Activated T-cell treated with anti-CD3 and anti-CD28 coated beads, Interleukin-2, amount 50 U/mL, for 4 hours (primary cell): ENCODE results near the gene MKNK2. TPM values are rescaled to one million over a fixed set of nuclear protein-coding genes. Genes with fewer than 3 reads are reported as not detected.

Source experiments
- ATAC-seq, 2 donors: fragments of 200-7000 bp; cut with Tn5 transposase; one replicate each; pipeline ENCODE4 v1.10.0; 2021
- DNase-seq: peaks from one replicate; pipeline ENCODE4 v3.0.0-alpha.2; 2020
- H3K27me3 Mint-ChIP-seq: one replicate; pipeline ENCODE4 v1.8.0; 2021; ENCODE audit warnings: low read depth, mixed read lengths
- H3K36me3 Mint-ChIP-seq: one replicate; pipeline ENCODE4 v1.8.0; 2022; ENCODE audit warnings: mixed read lengths; ENCODE audit not compliant: insufficient read depth
- H3K4me1 Mint-ChIP-seq: one replicate; pipeline ENCODE4 v1.8.0; 2021; ENCODE audit warnings: low read depth, mixed read lengths
- H3K4me3 Mint-ChIP-seq: one replicate; pipeline ENCODE4 v1.8.0; 2021; ENCODE audit warnings: mild to moderate bottlenecking, moderate library complexity, mixed read lengths
- H3K9me3 Mint-ChIP-seq: one replicate; pipeline ENCODE4 v1.8.0; 2021; ENCODE audit warnings: mixed read lengths
- total RNA-seq, 3 donors: library from RNA; stranded (reverse); gene quantifications; one replicate each; pipeline ENCODE4 v1.2.1, GENCODE V29; 2021

The MKNK2 gene
- total RNA-seq, 3 donors from 2014 or later = 122 to 130 (median 128) TPM

DNA sequence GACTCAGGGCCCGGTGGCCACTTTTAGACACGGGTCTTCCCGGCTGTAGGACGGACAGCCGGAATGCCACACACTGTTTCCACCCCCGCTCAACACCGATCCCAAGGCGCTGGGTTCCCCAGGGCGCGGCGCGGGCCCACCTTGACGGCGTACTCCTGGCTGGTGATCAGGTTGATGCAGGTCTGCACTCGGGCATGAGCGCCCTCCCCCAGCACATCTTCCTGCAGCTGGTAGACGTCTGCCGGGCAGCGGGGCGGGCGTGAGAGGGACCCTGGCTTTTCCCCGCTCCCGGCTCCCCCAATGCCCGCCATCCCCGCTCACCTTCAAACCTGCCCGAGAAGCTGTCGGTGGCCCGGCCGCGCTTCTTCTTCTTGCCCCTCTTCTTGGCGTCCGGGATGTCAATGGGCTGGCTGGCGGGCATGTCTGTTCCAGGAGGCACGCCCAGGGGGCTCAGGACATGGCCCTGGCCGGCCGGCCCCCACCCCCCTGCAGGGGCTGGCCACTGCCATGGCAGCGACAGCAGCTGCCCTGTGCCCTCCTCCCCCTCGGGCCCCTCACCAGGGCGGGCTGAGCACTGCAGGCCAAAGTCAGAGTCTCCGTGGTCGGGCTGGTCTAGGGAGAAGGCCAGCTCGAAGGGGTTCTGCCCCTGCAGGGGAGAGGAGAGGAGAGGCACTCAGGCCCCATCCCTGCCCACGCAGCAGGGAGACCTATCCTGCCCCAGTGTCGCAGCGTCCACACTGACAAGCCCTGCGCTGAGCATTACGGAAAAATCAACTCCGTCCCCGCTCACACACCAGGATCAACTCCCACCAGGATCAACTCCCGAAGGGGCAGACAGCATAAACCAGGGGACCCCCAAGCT, 4.8 kb downstream of the MKNK2 start:
- no peak for ATAC-seq
- H3K4me3 Mint-ChIP-seq = no peak overlapping the region
- peaks cover 44% of the 10 kb centered on the region for H3K4me1 Mint-ChIP-seq

DNA sequence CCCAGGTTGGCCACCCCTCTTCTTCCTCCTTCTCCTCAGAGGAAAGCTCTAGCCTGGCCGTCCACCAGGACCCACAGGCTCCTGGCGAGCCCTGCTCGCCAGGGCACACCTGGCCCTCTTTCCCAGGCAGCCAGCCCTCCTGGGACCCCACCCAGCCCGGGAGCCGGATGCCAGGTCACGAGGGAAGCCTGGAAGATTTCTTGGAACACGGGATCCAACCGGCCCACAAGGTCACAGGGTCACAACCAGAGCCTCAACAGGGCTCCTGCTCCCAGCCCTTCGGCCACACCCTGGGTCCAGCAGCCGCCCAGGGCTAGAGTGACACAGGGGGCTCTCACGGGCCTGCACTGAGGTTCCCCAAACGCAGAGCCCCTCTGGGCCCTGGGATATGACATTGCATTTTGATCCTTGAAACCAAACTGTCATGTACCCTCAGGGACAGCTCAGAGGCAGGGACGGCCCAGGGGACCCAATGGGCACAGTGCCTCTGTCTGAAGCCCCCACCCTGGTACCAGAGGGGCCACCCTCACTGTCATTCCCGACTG, 5.5 kb downstream of the MKNK2 start:
- DNase-seq (no peak), ATAC-seq (no peak)
- peaks cover 44% of the 10 kb centered on the region for H3K4me1 Mint-ChIP-seq
- H3K36me3 Mint-ChIP-seq = peaks cover 6% of the 10 kb centered on the region
- no peaks in the 10 kb centered on the region for H3K27me3 Mint-ChIP-seq
- no peaks in the 10 kb centered on the region for H3K9me3 Mint-ChIP-seq
- H3K4me3 Mint-ChIP-seq = no peak overlapping the region

More for the DNA sequence above, 4.8 kb downstream of the MKNK2 start:
- H3K36me3 Mint-ChIP-seq = peaks cover 6% of the 10 kb centered on the region
- DNase-seq = no peak
- no peaks in the 10 kb centered on the region for H3K27me3 Mint-ChIP-seq
- no peaks in the 10 kb centered on the region for H3K9me3 Mint-ChIP-seq

DNA sequence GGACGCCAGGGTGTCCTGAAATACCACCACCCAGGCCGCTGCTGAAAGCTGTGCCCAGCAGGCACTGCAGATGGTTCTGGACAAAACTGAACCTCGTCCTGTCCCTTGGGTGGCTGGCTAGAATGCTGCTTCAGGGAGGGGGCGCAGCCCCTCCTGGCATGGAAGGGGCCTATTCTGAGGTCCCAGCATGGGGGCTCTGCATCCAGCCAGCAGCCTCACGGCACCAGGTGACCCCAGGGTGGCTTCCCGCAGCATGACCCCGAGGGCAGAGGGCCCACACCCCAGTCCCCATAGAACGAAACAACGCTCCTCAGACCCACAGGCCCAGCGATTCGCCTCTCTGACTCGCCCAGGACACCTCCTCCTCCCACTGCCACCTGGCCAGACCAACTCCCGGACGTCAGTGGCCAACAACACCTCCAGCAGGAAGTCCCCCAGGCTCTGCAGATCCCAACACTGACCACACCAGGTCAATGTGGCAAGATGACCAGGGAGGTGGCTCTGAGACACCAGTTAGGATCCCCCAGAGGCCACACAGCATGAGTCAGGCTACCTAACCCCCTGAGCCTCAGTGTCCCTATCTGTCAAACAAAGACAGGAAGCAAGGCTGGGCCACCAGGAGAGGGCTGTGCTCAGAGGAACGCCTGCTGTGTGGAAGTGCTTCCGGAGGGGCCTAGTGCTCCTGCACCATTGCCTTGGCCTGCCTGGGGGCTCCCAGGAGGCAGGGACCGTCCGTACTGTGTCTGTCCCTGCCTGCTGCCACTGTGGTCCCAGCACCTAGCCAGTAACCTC, 6.1 kb downstream of the MKNK2 start:
- Mint-ChIP-seq H3K36me3 (peaks cover 6% of the 10 kb centered on the region), H3K4me3 (no peak overlapping the region), H3K9me3 (no peaks in the 10 kb centered on the region), H3K4me1 (peaks cover 44% of the 10 kb centered on the region), H3K27me3 (no peaks in the 10 kb centered on the region)
- ATAC-seq = no peak
- no peak for DNase-seq

DNA sequence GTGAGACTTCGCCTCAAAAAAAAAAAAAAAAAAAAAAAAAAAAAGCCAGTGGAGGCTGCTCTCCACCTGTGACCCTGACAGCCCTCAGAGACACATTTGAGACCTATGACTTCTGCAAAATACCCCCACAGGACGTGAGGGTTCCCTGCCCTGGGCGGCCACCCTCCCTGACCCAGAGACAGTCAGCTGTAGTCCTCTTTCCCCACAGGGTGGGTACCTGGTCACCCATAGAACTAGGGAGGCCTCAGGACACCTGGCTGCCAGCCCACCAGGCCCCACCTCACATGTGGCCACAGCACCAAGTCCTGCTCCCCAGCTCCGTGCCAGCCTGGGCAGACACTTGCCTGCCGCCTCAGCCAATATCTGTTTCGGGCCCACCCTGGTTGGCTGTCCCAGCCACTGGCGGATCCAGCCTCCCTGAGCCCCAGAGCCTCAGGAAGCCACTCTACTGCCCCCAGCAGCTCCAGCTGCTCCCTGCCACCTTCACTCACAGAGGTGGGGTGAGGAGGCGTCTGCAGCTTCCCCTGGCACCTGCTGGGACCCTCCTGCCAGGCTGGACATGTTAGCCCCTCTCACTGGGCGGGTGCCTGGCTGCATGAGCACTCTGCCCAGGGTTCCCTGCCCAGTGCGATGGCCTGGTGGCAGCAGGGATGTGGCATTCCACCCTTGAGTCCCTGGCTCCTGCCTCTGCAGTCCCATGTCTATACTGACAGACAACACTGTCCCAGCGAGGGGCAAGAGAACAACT, 6.9 kb downstream of the MKNK2 start:
- H3K27me3 Mint-ChIP-seq = no peaks in the 10 kb centered on the region
- H3K4me3 Mint-ChIP-seq = no peak overlapping the region
- no peaks in the 10 kb centered on the region for H3K9me3 Mint-ChIP-seq
- DNase-seq (no peak), ATAC-seq (no peak)
- H3K4me1 Mint-ChIP-seq = peaks cover 38% of the 10 kb centered on the region
- H3K36me3 Mint-ChIP-seq = peaks cover 9% of the 10 kb centered on the region

DNA sequence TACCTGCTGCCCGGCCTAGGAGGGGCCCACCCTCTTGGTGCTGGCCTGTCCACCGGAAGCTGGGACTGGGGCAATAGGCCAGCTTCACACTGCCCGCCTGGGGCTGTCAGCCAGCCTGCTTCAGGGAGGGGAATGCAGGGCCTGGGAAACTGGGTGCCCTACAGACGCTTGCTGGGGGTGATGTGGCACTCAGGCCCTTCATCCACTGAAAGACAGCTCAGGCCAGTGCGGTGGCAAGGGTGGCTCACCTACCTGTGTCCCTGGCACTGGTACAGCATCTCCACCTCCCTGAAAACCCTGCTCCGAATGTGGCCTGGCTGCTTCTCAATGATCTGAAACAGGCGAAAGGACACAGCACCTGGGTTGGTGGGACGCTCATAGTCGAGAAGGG, 7.8 kb downstream of the MKNK2 start:
- DNase-seq (no peak), ATAC-seq (no peak)
- Mint-ChIP-seq H3K9me3 (no peaks in the 10 kb centered on the region), H3K27me3 (no peaks in the 10 kb centered on the region), H3K4me1 (peaks cover 30% of the 10 kb centered on the region), H3K36me3 (peaks cover 11% of the 10 kb centered on the region), H3K4me3 (peak overlapping the region; percentile 71)

DNA sequence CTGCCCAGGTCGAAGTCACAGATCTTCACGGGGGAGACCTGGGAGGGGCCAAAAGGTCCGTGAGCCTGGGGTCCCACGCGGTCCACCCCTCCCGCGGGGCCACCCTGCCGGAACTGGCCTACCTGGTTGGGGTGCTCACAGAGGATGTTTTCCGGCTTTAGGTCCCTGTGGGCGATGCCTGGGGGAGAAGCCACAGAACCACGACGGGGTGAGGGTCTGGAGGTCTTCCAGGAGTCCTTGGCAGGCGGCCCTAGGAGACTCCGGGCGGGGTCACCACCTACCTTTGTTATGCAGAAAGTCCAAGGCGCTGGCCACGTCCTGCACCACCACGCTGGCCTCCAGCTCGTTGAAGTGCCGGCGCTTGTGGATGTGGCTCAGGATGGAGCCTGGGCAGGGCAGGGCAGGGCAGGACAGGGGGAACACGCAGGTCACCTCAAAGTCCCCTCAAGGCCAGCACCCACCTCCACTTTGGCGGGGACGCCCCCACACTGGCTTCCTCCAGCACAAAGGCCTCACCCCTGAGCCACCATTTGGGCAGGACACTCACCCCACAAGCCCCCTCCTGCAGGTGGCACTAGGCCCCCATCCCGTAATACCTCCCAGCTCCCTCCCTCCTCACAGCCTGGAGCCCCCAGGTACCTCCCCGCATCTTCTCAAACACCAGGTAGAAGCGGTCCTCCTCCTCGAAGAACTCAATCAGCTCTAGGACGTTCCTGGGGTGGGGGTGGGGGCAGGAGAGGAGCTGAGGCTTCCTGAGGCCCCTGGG, 8.4 kb downstream of the MKNK2 start:
- ATAC-seq (no peak), DNase-seq (no peak)
- H3K27me3 Mint-ChIP-seq = no peaks in the 10 kb centered on the region
- peak overlapping the region; percentile 71 for H3K4me3 Mint-ChIP-seq
- no peaks in the 10 kb centered on the region for H3K9me3 Mint-ChIP-seq
- H3K4me1 Mint-ChIP-seq = peaks cover 26% of the 10 kb centered on the region
- H3K36me3 Mint-ChIP-seq = peaks cover 11% of the 10 kb centered on the region

DNA sequence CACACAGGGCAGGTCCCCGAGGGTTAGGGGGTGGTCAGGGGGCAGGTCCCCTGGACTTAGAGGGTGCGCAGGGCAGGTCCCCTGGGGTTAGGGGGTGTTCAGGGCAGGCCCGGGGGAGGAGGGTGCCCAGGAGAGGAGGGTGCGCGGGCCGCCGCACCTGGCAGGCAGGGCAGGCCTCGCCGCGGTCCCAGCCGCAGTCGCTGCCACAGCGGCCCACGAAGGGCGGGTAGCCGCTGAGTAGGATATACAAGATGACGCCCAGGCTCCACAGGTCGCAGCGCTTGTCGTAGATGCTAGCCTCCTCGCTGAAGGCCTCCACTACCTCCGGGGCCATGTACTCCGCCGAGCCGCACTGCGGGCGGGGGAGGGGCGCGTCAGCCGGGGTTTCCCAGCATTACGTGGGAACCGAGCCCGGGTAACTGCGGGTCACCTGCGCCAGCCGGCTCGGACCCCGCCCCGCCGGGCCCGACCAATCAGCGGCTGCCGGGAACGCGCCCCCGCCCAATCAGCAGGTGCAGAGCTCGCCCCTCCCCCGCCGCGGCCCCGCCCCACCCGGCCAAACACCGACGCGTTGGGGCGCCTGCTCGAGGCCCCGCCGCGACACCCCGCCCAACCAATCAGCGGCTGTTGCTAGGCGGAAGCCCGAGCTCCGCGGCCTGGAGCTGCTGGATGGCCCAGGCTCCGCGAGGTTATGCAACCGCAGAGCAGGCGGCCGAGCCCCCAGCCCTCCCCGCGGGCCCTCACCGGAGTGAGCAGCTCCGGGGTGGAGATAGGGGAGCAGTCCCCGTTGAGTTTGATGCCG, 9.2 kb downstream of the MKNK2 start:
- DNase-seq = peak; percentile 99
- Mint-ChIP-seq H3K4me3 (peak overlapping the region; percentile 71), H3K27me3 (no peaks in the 10 kb centered on the region), H3K4me1 (peaks cover 19% of the 10 kb centered on the region), H3K36me3 (peaks cover 11% of the 10 kb centered on the region), H3K9me3 (no peaks in the 10 kb centered on the region)
- peak; percentile 90 to 93 for ATAC-seq

DNA sequence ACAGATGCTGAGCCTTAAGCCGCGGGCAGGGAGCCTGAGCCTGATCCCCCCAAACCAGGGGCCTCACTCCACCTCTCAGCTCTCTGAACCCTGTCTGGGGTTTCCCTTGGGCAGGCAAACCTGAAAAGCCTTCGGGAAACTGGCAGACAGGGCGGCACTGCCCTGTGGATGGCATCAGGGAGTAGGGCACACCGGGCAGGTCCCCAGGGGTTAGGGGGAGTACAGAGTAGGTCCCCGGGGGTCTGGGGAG, 9.7 kb downstream of the MKNK2 start:
- DNase-seq (no peak), ATAC-seq (no peak)
- peak overlapping the region; percentile 68 for H3K4me3 Mint-ChIP-seq
- H3K36me3 Mint-ChIP-seq = peaks cover 11% of the 10 kb centered on the region
- H3K27me3 Mint-ChIP-seq = no peaks in the 10 kb centered on the region
- no peaks in the 10 kb centered on the region for H3K9me3 Mint-ChIP-seq
- H3K4me1 Mint-ChIP-seq = peaks cover 18% of the 10 kb centered on the region

DNA sequence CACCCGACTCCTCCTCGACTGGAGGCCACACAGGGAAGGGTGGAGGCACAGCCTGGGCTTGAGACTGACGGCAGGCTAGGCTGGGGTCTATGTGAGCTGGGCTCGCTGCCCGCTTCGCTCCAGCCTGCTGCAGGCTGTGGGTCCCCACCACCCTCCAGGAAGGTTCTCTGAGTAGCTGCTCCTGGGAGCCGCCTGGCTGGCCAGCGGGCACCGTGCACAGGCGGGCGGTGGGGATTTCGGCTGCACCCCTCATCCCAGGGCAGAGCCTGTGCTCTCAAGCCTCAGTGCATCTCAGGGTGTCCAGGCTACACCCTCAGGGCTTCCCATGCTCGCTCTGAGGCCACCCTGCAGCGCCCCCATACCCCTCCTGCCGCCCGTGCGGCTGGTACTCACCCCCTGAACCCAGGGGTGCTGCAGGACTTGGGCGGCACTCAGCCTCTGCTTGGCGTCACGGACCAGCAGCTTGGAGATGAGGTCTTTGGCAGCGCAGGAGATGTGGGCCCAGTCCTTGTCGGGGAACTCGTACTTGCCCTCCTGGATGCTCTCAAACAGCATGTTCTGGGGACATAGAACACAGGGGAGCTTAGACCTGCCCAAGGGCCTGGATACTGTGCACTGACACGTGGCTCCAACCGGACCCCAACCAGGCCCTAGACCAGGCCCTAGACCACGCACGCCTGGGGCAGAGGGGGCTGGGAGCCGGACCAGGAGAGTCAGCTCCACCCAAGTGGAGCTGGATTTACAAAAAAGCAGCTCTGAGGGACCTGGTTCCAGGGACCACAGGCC, 10.2 kb downstream of the MKNK2 start:
- no peak for ATAC-seq
- Mint-ChIP-seq H3K9me3 (no peaks in the 10 kb centered on the region), H3K27me3 (no peaks in the 10 kb centered on the region), H3K4me3 (peak overlapping the region; percentile 68), H3K4me1 (peaks cover 18% of the 10 kb centered on the region), H3K36me3 (peaks cover 11% of the 10 kb centered on the region)
- DNase-seq = no peak

DNA sequence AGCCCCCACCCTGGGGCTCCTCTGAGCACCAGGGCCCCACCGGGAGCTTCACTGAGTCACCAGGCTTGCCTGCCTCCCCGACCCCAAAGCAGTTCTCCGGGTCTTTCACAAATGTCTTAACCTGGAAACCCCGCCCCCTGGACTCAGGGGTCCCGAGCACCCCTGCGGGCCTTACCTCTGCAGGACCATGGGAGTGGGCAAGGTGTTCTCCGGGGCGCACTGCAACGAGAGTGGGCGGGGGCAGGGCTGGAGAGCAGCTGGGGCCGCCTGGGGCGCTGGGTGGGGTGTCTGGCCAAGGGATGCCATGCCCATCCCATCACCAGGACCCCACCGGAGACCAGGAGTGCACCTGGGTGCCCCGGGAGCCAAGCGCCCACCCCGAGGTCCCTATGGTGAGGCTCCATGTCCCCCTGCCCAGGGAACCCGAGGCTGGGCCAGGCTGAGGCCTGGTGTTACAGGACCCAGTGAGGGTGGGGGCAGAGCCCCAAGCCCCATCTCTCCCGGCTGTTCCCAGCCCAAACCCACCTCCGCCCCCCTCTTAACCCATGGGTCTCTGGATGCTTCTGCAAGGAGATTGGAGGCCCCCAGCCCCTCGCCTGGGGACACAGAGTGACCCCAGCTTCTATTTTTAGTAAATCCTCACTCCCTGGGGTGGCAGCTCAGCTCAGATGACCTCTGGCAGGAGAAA, 10.9 kb downstream of the MKNK2 start:
- no peak for DNase-seq
- ATAC-seq = no peak
- no peak overlapping the region for H3K4me3 Mint-ChIP-seq
- H3K27me3 Mint-ChIP-seq = no peaks in the 10 kb centered on the region
- H3K4me1 Mint-ChIP-seq = peaks cover 21% of the 10 kb centered on the region
- H3K36me3 Mint-ChIP-seq = peaks cover 11% of the 10 kb centered on the region
- H3K9me3 Mint-ChIP-seq = peaks cover 4% of the 10 kb centered on the region

DNA sequence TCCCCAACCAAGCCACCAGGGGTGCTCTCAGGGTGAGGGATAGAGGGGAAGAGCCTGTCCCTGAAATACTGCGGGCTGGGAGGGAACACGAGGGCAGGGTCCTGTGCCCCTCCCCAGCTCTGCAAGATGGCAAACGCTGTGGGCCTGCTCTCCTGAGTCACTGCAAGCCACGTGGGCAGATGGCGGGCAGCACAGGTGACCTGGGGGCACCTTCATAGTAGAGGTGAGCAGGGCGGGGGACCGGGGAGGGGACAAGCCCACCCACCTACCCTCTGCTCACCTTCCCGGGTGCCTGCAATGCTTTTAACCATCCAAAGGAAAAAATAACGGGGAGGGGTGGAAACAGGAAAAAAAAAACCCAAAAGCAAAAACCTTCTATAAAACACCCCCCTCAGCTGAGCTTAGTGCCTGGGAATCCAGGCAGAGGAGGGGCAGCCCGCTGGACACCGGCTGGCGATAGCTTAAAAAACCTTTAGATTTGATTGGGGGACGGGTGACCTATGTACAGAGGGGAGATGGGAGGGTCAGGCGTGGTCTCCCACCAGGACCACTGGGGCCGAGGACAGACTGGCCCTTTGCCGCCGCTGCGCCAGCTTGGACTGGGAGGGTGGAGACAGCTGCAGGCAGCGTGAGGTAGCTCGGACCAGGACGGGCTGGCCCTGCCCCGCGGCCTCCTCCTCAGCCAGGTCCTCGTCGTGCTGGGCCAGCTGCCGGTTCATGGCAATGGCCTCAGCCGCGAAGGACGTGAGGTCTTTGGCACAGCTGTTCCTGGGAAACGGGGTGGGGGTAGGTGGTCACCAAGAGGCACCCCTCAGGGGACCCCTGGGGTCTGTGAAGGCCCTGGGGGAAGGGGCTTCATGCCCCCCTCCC, 11.7 kb downstream of the MKNK2 start:
- no peak overlapping the region for H3K4me3 Mint-ChIP-seq
- peaks cover 19% of the 10 kb centered on the region for H3K4me1 Mint-ChIP-seq
- ATAC-seq (no peak), DNase-seq (no peak)
- H3K9me3 Mint-ChIP-seq = peaks cover 4% of the 10 kb centered on the region
- peaks cover 8% of the 10 kb centered on the region for H3K36me3 Mint-ChIP-seq
- H3K27me3 Mint-ChIP-seq = no peaks in the 10 kb centered on the region
